ENCODE results near the gene PBX1.

GRCh38 chr1:164720440-164721227 lies 161.7 kb downstream of the PBX1 start:
- TF ChIP-seq POLR2A (IDR thresholded peaks at IDR 0.05) = no peak
- TF ChIP-seq CTCF (IDR thresholded peaks at IDR 0.05) = no peak
